SK-N-SH (cell line): ENCODE measurements around the gene NEK3. TPM values are rescaled to one million over a fixed set of nuclear protein-coding genes. Genes with fewer than 3 reads are reported as not detected.

Experiments
- CTCF ChIA-PET: fragments of 300-600, 350-600 bp; formaldehyde crosslinking; extraction: SDS; loops from one replicate; lab custom pipeline; 2021; lab: Yijun Ruan, JAX
- POLR2A ChIA-PET: fragments of 350-600 bp; sonication (Branson Sonifier 250); formaldehyde crosslinking; extraction: SDS; loops from one replicate; lab custom pipeline; 2020; ENCODE audit warnings: antibody characterized with exemption, inconsistent platforms; lab: Yijun Ruan, JAX
- DNase-seq: peaks from one replicate; pipeline ENCODE4 v3.0.0; 2012
- H2AFZ ChIP-seq: fragments of 200-600 bp; sonication (generic); 2 replicates; pipeline ENCODE4 v1.8.1; 2016; ENCODE audit warnings: antibody characterized with exemption, mild to moderate bottlenecking, low read depth
- H3F3A ChIP-seq: fragments of 200-600 bp; sonication (generic); replicated peaks from 2 replicates; pipeline ENCODE3; 2016; ENCODE audit warnings: antibody characterized with exemption, mild to moderate bottlenecking; ENCODE audit not compliant: insufficient read depth
- H3K27ac ChIP-seq, 2 experiments: fragments of 200-500 bp in 1 of 2; fragments of 200-600 bp in 1 of 2; sonication (Bioruptor generic) in 1 of 2; sonication (generic), shearing (Covaris generic) in 1 of 2; 2 replicates each; pipeline versions ENCODE4 v1.5.1 to v1.6.1; 2014 to 2016; ENCODE audit warnings: low read depth in 2 of 2, inconsistent platforms in 1 of 2, low read length in 1 of 2, mild to moderate bottlenecking in 1 of 2, mixed read lengths in 1 of 2
- H3K27me3 ChIP-seq: fragments of 200-600 bp; sonication (generic), shearing (Covaris generic); 2 replicates; pipeline ENCODE4 v1.6.1; 2016; ENCODE audit warnings: mixed run types; ENCODE audit not compliant: insufficient read depth
- H3K36me3 ChIP-seq, 2 experiments: fragments of 200-500 bp in 1 of 2; fragments of 200-600 bp in 1 of 2; sonication (Bioruptor generic) in 1 of 2; sonication (generic) in 1 of 2; replicated peaks in 1 of 2; 2 replicates each; pipeline versions ENCODE3 to v1.5.1; 2014 to 2016; ENCODE audit warnings: low read length in 1 of 2, mild to moderate bottlenecking in 1 of 2; ENCODE audit not compliant: insufficient read depth in 2 of 2, control insufficient read depth in 1 of 2
- H3K4me1 ChIP-seq, 2 experiments: fragments of 200-500 bp in 1 of 2; fragments of 200-600 bp in 1 of 2; sonication (Bioruptor generic) in 1 of 2; sonication (generic), shearing (Covaris generic) in 1 of 2; 2 replicates each; pipeline versions ENCODE4 v1.5.1 to v1.6.1; 2014 to 2016; ENCODE audit warnings: low read depth in 1 of 2, low read length in 1 of 2, mixed run types in 1 of 2; ENCODE audit not compliant: insufficient read depth in 2 of 2, control insufficient read depth in 1 of 2
- H3K4me2 ChIP-seq: fragments of 200-600 bp; sonication (generic), shearing (Covaris generic); 2 replicates; pipeline ENCODE4 v1.6.1; 2017; ENCODE audit warnings: mixed run types
- H3K4me3 ChIP-seq, 2 experiments: fragments of 200-500 bp in 1 of 2; fragments of 200-600 bp in 1 of 2; sonication (Bioruptor generic) in 1 of 2; sonication (generic), shearing (Covaris generic) in 1 of 2; 2 replicates each; pipeline versions ENCODE4 v1.5.1 to v1.8.1; 2014 to 2016; ENCODE audit warnings: low read depth in 2 of 2, inconsistent platforms in 1 of 2, low read length in 1 of 2, mild to moderate bottlenecking in 1 of 2, mixed read lengths in 1 of 2, moderate library complexity in 1 of 2
- H3K79me2 ChIP-seq: fragments of 200-600 bp; sonication (generic); 2 replicates; pipeline ENCODE4 v1.8.1; 2017; ENCODE audit warnings: mild to moderate bottlenecking; ENCODE audit not compliant: insufficient read depth
- H3K9ac ChIP-seq: fragments of 200-600 bp; sonication (generic); 2 replicates; pipeline ENCODE4 v1.6.1; 2017; ENCODE audit warnings: mixed run types
- H3K9me2 ChIP-seq: fragments of 200-600 bp; sonication (generic); 2 replicates; pipeline ENCODE4 v1.6.1; 2017; ENCODE audit warnings: mixed run types
- H3K9me3 ChIP-seq: fragments of 200-600 bp; sonication (generic); 2 replicates; pipeline ENCODE4 v1.6.1; 2017; ENCODE audit warnings: mixed run types, mild to moderate bottlenecking, moderate library complexity
- H4K20me1 ChIP-seq: fragments of 200-600 bp; sonication (generic); 2 replicates; pipeline ENCODE4 v1.6.1; 2017; ENCODE audit warnings: mild to moderate bottlenecking, mixed run types; ENCODE audit not compliant: insufficient read depth
- CHD2 ChIP-seq: fragments of 150-350 bp; IDR thresholded peaks from 2 replicates; pipeline ENCODE4 v1.6.1; 2018; ENCODE audit warnings: low read length; ENCODE audit not compliant: partially characterized antibody
- FOSL2 ChIP-seq: IDR thresholded peaks from 2 replicates; pipeline ENCODE4 v1.4.0; 2012; ENCODE audit warnings: low read depth, mild to moderate bottlenecking, moderate library complexity, borderline replicate concordance
- FOXJ3 ChIP-seq: sonication (generic); formaldehyde crosslinking; IDR thresholded peaks from 2 replicates; pipeline ENCODE4 v1.5.1; 2020; ENCODE audit warnings: mild to moderate bottlenecking, missing genetic modification reagents
- FOXM1 ChIP-seq: IDR thresholded peaks from 2 replicates; pipeline ENCODE4 v1.4.0; 2012; ENCODE audit warnings: low read depth, mild to moderate bottlenecking
- GATA2 ChIP-seq: sonication (generic); formaldehyde crosslinking; IDR thresholded peaks from 2 replicates; pipeline ENCODE4 v1.5.0; 2020; ENCODE audit warnings: mild to moderate bottlenecking, missing genetic modification reagents
- MEF2A ChIP-seq: IDR thresholded peaks from 2 replicates; pipeline ENCODE4 v1.4.0; 2012; ENCODE audit warnings: low read depth, borderline replicate concordance
- NFIC ChIP-seq: IDR thresholded peaks from 2 replicates; pipeline ENCODE4 v1.4.0; 2012; ENCODE audit warnings: borderline replicate concordance
- NRF1 ChIP-seq: IDR thresholded peaks from 2 replicates; pipeline ENCODE4 v1.6.1; 2012; ENCODE audit warnings: low read depth, mild to moderate bottlenecking, low read length
- RXRA ChIP-seq: IDR thresholded peaks from 2 replicates; pipeline ENCODE4 v1.4.0; 2012; ENCODE audit warnings: low read depth, mild to moderate bottlenecking, borderline replicate concordance
- SIN3A ChIP-seq: IDR thresholded peaks from 2 replicates; pipeline ENCODE4 v1.6.1; 2012; ENCODE audit warnings: low read depth, mild to moderate bottlenecking, low read length, moderate library complexity, borderline replicate concordance
- TCF12 ChIP-seq: IDR thresholded peaks from 2 replicates; pipeline ENCODE4 v1.4.0; 2012
- TEAD4 ChIP-seq: IDR thresholded peaks from 2 replicates; pipeline ENCODE4 v1.4.0; 2012; ENCODE audit warnings: mild to moderate bottlenecking, borderline replicate concordance; ENCODE audit not compliant: insufficient read depth
- YY1 ChIP-seq: IDR thresholded peaks from 2 replicates; pipeline ENCODE4 v1.4.0; 2012; ENCODE audit warnings: low read depth, mild to moderate bottlenecking
- WGBS: methylation state at CpG from one replicate; pipeline ENCODE4 v1.1.6; 2017; ENCODE audit warnings: low lambda C conversion rate; 5-methylcytosine and 5-hydroxymethylcytosine counted together
- polyA plus RNA-seq, 3 experiments: library from polyadenylated mRNA; depleted of rRNA; stranded (reverse); fragments of >200 nt; gene quantifications; 2 replicates each; pipeline ENCODE4 v1.2.3, GENCODE V29; 2012
- TF ChIP-seq, protein P1 (sequence below): IDR thresholded peaks from 2 replicates; pipeline ENCODE4 v1.4.0; 2012; ENCODE audit warnings: low read depth
- TF ChIP-seq, protein P2 (sequence below): IDR thresholded peaks from 2 replicates; pipeline ENCODE4 v1.6.1; 2012; ENCODE audit warnings: mild to moderate bottlenecking, low read depth, low read length, moderate library complexity

Gene NEK3
- polyA plus RNA-seq, 1 of the 3 experiments (the other 2 are of a cell fraction) = 12.7 TPM

DNA sequence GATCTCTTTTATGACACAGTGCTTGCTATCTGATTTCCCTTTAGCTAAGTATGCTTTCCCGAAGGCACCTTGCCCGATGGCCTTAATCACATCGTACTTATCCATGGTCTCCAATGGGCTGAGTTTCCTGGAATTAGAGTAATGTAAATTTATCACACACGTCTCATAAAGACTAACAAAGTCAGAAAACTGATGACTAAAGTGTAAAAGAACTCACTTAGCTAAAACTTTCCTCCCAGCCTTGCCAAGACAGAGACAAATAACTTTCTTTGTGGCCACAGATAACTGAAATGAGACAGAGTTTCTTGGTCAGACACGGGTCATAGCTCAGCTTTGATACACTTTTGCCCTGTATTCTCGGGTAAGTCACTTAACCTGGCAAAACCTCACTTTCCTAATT lies 32.0 kb downstream of the NEK3 start (continued):
- TF ChIP-seq SIN3A (no peak), YY1 (no peak), FOSL2 (no peak), CHD2 (no peak), MEF2A (no peak)

DNA sequence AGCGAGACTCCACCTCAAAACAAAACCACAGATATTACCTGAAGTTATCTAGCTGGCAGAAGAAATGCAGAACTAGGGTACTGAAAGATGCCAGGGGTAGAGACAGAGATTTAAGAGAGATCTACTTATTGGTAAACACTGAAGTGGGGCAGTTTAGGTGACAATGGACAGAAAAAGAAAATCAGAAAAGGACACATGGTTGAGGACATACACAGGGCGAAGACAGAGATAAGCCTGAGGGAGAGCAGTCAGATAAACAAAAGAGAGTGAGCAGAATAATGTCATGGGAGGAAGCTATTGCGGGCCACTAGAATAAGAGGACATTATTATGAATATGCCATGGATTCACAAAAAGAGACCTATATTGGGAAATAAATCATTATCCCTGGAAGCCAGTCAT lies 33.9 kb downstream of the NEK3 start:
- WGBS = 83% methylated on average over 3 of the region's 3 CpGs
- Histone ChIP-seq H3K4me2 (no peak overlapping the region), H3K27ac (no peak overlapping the region), H3K9me2 (no peaks in the 10 kb centered on the region), H3K27me3 (no peaks in the 10 kb centered on the region), H3K79me2 (no peaks in the 10 kb centered on the region), H2AFZ (no peak overlapping the region), H3K9ac (no peak overlapping the region), H3K36me3 (no peaks in the 10 kb centered on the region), H4K20me1 (no peaks in the 10 kb centered on the region), H3F3A (no peaks in the 10 kb centered on the region), H3K9me3 (no peaks in the 10 kb centered on the region), H3K4me1 (peaks cover 0 to 11% of the 10 kb centered on the region in 2 experiments; a peak in 1 of 4 replicates), H3K4me3 (no peak overlapping the region)
- ChIA-PET CTCF (interaction anchor here (1.2 to 5.2 kb wide), 3 partner anchors 111 to 311 kb away, joined by 3 to 52 read pairs (median 51); no protein-coding TSS in a partner anchor), POLR2A (no interaction called here)
- DNase-seq = no peak
- no peak for TF ChIP-seq FOXM1
- TF ChIP-seq TCF12 = no peak
- TF ChIP-seq, protein P1, sequence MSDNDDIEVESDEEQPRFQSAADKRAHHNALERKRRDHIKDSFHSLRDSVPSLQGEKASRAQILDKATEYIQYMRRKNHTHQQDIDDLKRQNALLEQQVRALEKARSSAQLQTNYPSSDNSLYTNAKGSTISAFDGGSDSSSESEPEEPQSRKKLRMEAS = no peak
- TF ChIP-seq NFIC = no peak
- no peak for TF ChIP-seq FOXJ3 (CRISPR knock-in tag)
- no peak for TF ChIP-seq NRF1
- TF ChIP-seq TEAD4 = no peak
- no peak for TF ChIP-seq GATA2 (CRISPR knock-in tag)
- TF ChIP-seq, protein P2, sequence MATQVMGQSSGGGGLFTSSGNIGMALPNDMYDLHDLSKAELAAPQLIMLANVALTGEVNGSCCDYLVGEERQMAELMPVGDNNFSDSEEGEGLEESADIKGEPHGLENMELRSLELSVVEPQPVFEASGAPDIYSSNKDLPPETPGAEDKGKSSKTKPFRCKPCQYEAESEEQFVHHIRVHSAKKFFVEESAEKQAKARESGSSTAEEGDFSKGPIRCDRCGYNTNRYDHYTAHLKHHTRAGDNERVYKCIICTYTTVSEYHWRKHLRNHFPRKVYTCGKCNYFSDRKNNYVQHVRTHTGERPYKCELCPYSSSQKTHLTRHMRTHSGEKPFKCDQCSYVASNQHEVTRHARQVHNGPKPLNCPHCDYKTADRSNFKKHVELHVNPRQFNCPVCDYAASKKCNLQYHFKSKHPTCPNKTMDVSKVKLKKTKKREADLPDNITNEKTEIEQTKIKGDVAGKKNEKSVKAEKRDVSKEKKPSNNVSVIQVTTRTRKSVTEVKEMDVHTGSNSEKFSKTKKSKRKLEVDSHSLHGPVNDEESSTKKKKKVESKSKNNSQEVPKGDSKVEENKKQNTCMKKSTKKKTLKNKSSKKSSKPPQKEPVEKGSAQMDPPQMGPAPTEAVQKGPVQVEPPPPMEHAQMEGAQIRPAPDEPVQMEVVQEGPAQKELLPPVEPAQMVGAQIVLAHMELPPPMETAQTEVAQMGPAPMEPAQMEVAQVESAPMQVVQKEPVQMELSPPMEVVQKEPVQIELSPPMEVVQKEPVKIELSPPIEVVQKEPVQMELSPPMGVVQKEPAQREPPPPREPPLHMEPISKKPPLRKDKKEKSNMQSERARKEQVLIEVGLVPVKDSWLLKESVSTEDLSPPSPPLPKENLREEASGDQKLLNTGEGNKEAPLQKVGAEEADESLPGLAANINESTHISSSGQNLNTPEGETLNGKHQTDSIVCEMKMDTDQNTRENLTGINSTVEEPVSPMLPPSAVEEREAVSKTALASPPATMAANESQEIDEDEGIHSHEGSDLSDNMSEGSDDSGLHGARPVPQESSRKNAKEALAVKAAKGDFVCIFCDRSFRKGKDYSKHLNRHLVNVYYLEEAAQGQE = no peak
- TF ChIP-seq RXRA = no peak
- TF ChIP-seq, all 33 proteins: peak for 0
